ENCODE results near the gene RPL28. TPM values are rescaled to one million over a fixed set of nuclear protein-coding genes. Genes with fewer than 3 reads are reported as not detected.

RPL28 gene
- total RNA-seq (1,000 to 10,000 TPM in 5 of 7 donors, 100 to 1,000 TPM in 2; 604 to 2,543 (median 2,257) TPM), polyA plus RNA-seq (1,000 to 10,000 TPM in 1 of 2 donors, 100 to 1,000 TPM in 1; 391 to 2,645 TPM)
- long read RNA-seq, donor 1, full-length matches to known transcripts = 303 of 359 reads
- long read RNA-seq, donor 1, partial matches to known transcripts = 33 of 359 reads
- long read RNA-seq, donor 1, other reads (novel, unspliced or antisense) = 23 of 359 reads
- long read RNA-seq, donor 2, full-length matches to known transcripts = 940 of 1,029 reads
- long read RNA-seq, donor 2, partial matches to known transcripts = 55 of 1,029 reads
- long read RNA-seq, donor 2, other reads (novel, unspliced or antisense) = 34 of 1,029 reads
- long read RNA-seq, donor 3, full-length matches to known transcripts = 689 of 840 reads
- long read RNA-seq, donor 3, partial matches to known transcripts = 130 of 840 reads
- long read RNA-seq, donor 3, other reads (novel, unspliced or antisense) = 21 of 840 reads

DNA sequence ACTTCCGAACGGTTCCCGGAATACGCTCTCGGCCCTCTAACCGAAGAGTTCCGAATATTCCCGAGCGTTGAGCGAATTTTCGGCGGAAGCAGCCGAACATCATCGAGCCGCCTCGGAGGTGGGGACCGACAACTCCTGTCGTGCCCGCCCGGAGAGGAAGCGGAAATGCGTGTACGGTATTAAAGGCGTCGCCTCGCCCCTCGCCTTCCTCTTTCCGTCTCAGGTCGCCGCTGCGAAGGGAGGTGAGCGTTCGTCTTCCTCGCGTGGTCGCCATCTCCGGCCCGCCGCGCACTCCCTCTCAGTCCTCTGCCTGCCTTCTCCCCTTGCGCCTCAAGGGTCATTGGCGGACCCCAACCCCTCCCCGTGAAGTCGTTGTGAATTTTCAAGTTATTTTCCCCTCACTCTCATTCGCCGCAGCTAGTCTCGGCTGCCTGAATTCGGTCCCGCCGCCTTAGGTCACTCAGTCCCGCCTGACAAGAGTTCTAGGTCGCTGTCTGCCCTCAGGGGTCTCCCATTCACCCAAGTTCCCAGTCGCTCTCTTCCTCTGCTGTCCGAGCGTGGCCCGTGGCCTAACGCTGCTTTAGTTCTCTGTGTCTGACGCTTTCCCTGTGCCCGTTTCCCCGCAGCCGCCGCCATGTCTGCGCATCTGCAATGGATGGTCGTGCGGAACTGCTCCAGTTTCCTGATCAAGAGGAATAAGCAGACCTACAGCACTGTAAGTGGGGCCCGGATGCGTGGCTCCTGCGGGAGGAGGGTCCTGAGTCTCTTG is at the start of gene RPL28:
TSS of gene RPL28 (plus strand) at position 209 of the 769 bp plus-strand sequence. CDS start at position 635, 426 bp downstream.
- Histone ChIP-seq H3K27me3 (no peaks in the 10 kb centered on the region), H3K4me3 (peak within 1 kb of the TSS; percentile 56), H3K4me1 (ENCODE audit: insufficient read depth) (peaks cover 26% of the 10 kb centered on the region), H3K27ac (peak within 1 kb of the TSS; percentile 73 to 95), H3K36me3 (no peaks in the 10 kb centered on the region), H3K9me3 (no peaks in the 10 kb centered on the region)
- intact Hi-C loops (cut with DNase I) = loop anchor here in 3 of 4 donors (5.0 to 10.0 kb wide), 4 partner anchors 76 to 119 kb away; partner anchors contain the start of genes C19orf85 (in 1 of the 3) and ISOC2 (in 1 of the 3)
- 0 to 1% (median 0%) methylated on average over 68 of the region's 68 CpGs for WGBS, 3 donors
- TF ChIP-seq EP300 (IDR thresholded peaks at IDR 0.05) (no peak), POLR2A (IDR thresholded peaks at IDR 0.05) (peak; percentile 94)
- TF ChIP-seq, protein P1, sequence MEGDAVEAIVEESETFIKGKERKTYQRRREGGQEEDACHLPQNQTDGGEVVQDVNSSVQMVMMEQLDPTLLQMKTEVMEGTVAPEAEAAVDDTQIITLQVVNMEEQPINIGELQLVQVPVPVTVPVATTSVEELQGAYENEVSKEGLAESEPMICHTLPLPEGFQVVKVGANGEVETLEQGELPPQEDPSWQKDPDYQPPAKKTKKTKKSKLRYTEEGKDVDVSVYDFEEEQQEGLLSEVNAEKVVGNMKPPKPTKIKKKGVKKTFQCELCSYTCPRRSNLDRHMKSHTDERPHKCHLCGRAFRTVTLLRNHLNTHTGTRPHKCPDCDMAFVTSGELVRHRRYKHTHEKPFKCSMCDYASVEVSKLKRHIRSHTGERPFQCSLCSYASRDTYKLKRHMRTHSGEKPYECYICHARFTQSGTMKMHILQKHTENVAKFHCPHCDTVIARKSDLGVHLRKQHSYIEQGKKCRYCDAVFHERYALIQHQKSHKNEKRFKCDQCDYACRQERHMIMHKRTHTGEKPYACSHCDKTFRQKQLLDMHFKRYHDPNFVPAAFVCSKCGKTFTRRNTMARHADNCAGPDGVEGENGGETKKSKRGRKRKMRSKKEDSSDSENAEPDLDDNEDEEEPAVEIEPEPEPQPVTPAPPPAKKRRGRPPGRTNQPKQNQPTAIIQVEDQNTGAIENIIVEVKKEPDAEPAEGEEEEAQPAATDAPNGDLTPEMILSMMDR (IDR thresholded peaks at IDR 0.05) = peak in 2 of 3 donors; percentile 16 to 21
- DNase-seq = peak; percentile 98 to 99 (median 99)

DNA sequence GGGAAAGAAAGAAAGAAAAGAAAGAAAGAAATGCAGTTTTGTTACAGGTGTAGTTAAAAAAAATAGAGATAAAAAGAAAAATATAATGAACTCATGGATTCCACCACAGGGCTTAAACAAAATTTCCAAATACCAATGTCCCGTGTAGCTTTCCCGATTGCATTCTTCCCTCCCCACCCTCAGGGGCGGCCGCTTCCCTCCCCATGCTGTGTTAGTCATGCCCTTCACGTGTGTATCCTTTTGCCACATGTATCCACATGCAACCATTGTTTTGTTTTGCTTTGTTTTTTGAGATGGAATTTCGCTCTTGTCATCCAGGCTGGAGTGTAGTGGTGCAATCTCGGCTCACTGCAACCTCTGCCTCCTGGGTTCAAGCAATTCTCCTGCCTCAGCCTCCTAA is 49.6 kb upstream of the RPL28 start:
- peaks cover 6% of the 10 kb centered on the region for H3K4me1 ChIP-seq (ENCODE audit: insufficient read depth)
- no peaks in the 10 kb centered on the region for H3K27me3 ChIP-seq
- no peak overlapping the region for H3K27ac ChIP-seq
- no peak overlapping the region for H3K4me3 ChIP-seq
- intact Hi-C loops (cut with DNase I) = no loop called here
- no peaks in the 10 kb centered on the region for H3K9me3 ChIP-seq
- TF ChIP-seq EP300 (IDR thresholded peaks at IDR 0.05) (no peak), POLR2A (IDR thresholded peaks at IDR 0.05) (no peak)
- TF ChIP-seq, protein P1 (IDR thresholded peaks at IDR 0.05) = no peak
- DNase-seq = no peak
- no peaks in the 10 kb centered on the region for H3K36me3 ChIP-seq
- 63 to 75% (median 66%) methylated on average over 7 of the region's 7 CpGs for WGBS, 3 donors

DNA sequence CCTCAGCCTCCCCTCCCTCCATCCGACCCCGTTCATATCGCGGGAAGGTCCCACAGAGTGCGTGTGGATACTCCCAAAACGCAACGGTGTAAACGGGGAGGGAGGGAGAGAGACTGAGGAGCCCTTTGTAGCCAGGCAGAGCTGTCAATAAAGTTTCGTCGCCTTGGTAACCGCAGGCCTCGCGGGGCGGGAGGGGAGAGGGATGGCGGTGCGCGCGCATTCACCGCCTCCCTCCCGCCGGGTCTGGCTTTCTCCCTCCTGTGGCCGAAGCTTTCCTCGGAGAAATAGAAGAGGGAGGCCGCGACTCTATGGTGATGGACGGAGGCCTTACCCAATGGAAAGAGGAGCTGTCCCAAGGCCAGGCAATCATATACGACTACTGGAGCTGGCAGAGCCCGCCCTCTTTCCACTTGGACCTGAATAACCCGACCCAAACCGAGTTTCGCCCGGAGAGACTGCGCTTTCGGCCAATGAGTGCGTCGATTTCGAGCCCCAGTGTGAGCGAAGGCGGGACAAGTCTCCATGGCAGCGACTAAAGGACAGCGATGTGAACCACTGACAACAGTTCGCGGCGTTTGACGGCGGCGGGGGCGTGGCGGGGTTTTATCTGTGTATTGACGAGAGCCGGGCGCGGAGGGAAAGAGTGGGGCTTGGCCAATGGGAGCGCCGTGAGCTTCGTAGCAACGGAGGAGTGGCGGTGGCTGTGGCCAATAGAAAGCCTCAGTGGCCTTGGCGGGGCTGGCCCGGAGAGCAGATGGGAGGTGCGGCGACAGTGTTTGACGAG is 46.4 kb upstream of the RPL28 start, which contains the start of gene KMT5C:
TSS of gene KMT5C (plus strand) at position 772 of the 784 bp plus-strand sequence. CDS start 2,061 bp downstream, outside the sequence.
- no peaks in the 10 kb centered on the region for H3K36me3 ChIP-seq
- intact Hi-C loops (cut with DNase I) = no loop called here
- no peaks in the 10 kb centered on the region for H3K27me3 ChIP-seq
- peak within 1 kb of the TSS; percentile 93 for H3K4me3 ChIP-seq
- TF ChIP-seq POLR2A (IDR thresholded peaks at IDR 0.05) = peak; percentile 87
- TF ChIP-seq, protein P1 (IDR thresholded peaks at IDR 0.05) = peak; percentile 36 to 85 (median 77)
- no peak for TF ChIP-seq EP300 (IDR thresholded peaks at IDR 0.05)
- H3K27ac ChIP-seq = peak within 1 kb of the TSS; percentile 66 to 70
- 0% methylated on average over 60 to 63 of the region's 63 CpGs for WGBS, 3 donors
- no peaks in the 10 kb centered on the region for H3K9me3 ChIP-seq
- peaks cover 9% of the 10 kb centered on the region for H3K4me1 ChIP-seq (ENCODE audit: insufficient read depth)
- DNase-seq = peak; percentile 100

All from ovary (tissue), 10 donors.